IMR-90 (cell line): ENCODE results near the gene DNAJC3. TPM values are rescaled to one million over a fixed set of nuclear protein-coding genes. Genes with fewer than 3 reads are reported as not detected.
"Not testable (repeated sequence)": the region's sequence is repeated elsewhere in the genome, so short reads cannot be mapped to it uniquely, and the experiment has no call there.

Source experiments
- ATAC-seq: fragments of 200-7000 bp; cut with Tn5 transposase; 2 replicates; pipeline ENCODE4 v1.9.1; 2020; ENCODE audit warnings: low read depth, mild to moderate bottlenecking, moderate library complexity
- BruUV-seq: library from RNA; stranded (reverse); fragments of 400-500 nt; replicated peaks from 2 replicates; lab custom pipeline; 2021; lab: Mats Ljungman, UMichigan
- CTCF ChIA-PET: fragments of 300-600 bp; formaldehyde crosslinking; extraction: SDS; loops from one replicate; lab custom pipeline; 2021; ENCODE audit warnings: antibody characterized with exemption; lab: Yijun Ruan, JAX
- POLR2A ChIA-PET: fragments of 300-600 bp; sonication (Branson Sonifier 250); formaldehyde crosslinking; loops from one replicate; lab custom pipeline; 2022; ENCODE audit warnings: antibody characterized with exemption; ENCODE audit not compliant: unreplicated experiment; lab: Charles Lee
- DNase-seq: peaks from one replicate; pipeline ENCODE4 v3.0.0; 2013
- H2AFZ ChIP-seq: replicated peaks from 2 replicates; pipeline ENCODE3; 2013; ENCODE audit warnings: low read length, mild to moderate bottlenecking; ENCODE audit not compliant: poor library complexity
- H2AK5ac ChIP-seq: 2 replicates; pipeline ENCODE4 v1.6.1; 2013; ENCODE audit warnings: low read depth, low read length, inconsistent platforms
- H2AK9ac ChIP-seq: replicated peaks from 2 replicates; pipeline ENCODE3; 2013; ENCODE audit warnings: mild to moderate bottlenecking, low read depth, low read length, moderate library complexity; ENCODE audit not compliant: poor library complexity
- H2BK120ac ChIP-seq: 2 replicates; pipeline ENCODE4 v1.6.1; 2013; ENCODE audit warnings: low read depth, low read length, inconsistent platforms
- H2BK15ac ChIP-seq: 3 replicates; pipeline ENCODE4 v1.6.1; 2013; ENCODE audit warnings: low read depth, low read length, inconsistent platforms
- H2BK20ac ChIP-seq: 2 replicates; pipeline ENCODE4 v1.6.1; 2013; ENCODE audit warnings: low read depth, mild to moderate bottlenecking, inconsistent platforms, low read length, moderate library complexity
- H2BK5ac ChIP-seq: 2 replicates; pipeline ENCODE4 v1.6.1; 2013; ENCODE audit warnings: mild to moderate bottlenecking, low read depth, low read length, inconsistent platforms; ENCODE audit not compliant: poor library complexity, severe bottlenecking
- H3K14ac ChIP-seq: replicated peaks from 2 replicates; pipeline ENCODE4 v1.6.1; 2013; ENCODE audit warnings: low read depth, low read length, inconsistent platforms
- H3K18ac ChIP-seq: 2 replicates; pipeline ENCODE4 v1.6.1; 2013; ENCODE audit warnings: low read depth, low read length, control low read depth
- H3K23ac ChIP-seq: 2 replicates; pipeline ENCODE4 v1.6.1; 2013; ENCODE audit warnings: low read depth, low read length, inconsistent platforms
- H3K27ac ChIP-seq: 2 replicates; pipeline ENCODE4 v1.5.1; 2013; ENCODE audit warnings: mild to moderate bottlenecking, control low read depth, low read length; ENCODE audit not compliant: insufficient read depth
- H3K27me3 ChIP-seq: 2 replicates; pipeline ENCODE4 v1.6.1; 2013; ENCODE audit warnings: low read length; ENCODE audit not compliant: control insufficient read depth, insufficient read depth
- H3K36me3 ChIP-seq: 2 replicates; pipeline ENCODE4 v1.6.1; 2013; ENCODE audit warnings: low read length, mixed read lengths; ENCODE audit not compliant: control insufficient read depth, insufficient read depth
- H3K4ac ChIP-seq: 2 replicates; pipeline ENCODE4 v1.6.1; 2013; ENCODE audit warnings: low read depth, low read length, inconsistent platforms
- H3K4me1 ChIP-seq: 2 replicates; pipeline ENCODE4 v1.6.1; 2013; ENCODE audit warnings: low read length, mixed read lengths; ENCODE audit not compliant: control insufficient read depth, insufficient read depth
- H3K4me2 ChIP-seq: 2 replicates; pipeline ENCODE4 v1.6.1; 2013; ENCODE audit warnings: low read depth, mild to moderate bottlenecking, control low read depth, low read length, moderate library complexity
- H3K4me3 ChIP-seq: 2 replicates; pipeline ENCODE4 v1.5.1; 2013; ENCODE audit warnings: low read depth, mild to moderate bottlenecking, control low read depth, low read length, moderate library complexity; ENCODE audit not compliant: insufficient read depth
- H3K56ac ChIP-seq: 2 replicates; pipeline ENCODE4 v1.6.1; 2013; ENCODE audit warnings: low read length, inconsistent platforms; ENCODE audit not compliant: insufficient read depth; ENCODE audit errors: extremely low read depth
- H3K79me1 ChIP-seq, 2 experiments: 2 replicates each; pipeline ENCODE4 v1.6.1; 2013; ENCODE audit warnings: low read length in 2 of 2, inconsistent platforms in 1 of 2, low read depth in 1 of 2
- H3K9ac ChIP-seq: 2 replicates; pipeline ENCODE4 v1.6.1; 2013; ENCODE audit warnings: low read depth, low read length, control low read depth
- H3K9me1 ChIP-seq: 2 replicates; pipeline ENCODE4 v1.6.1; 2013; ENCODE audit warnings: low read length, inconsistent platforms; ENCODE audit not compliant: insufficient read depth
- H3K9me3 ChIP-seq: 2 replicates; pipeline ENCODE4 v1.6.1; 2013; ENCODE audit warnings: low read length; ENCODE audit not compliant: control insufficient read depth, insufficient read depth
- H4K20me1 ChIP-seq: 2 replicates; pipeline ENCODE4 v1.6.1; 2013; ENCODE audit warnings: low read length, inconsistent platforms; ENCODE audit not compliant: insufficient read depth
- H4K5ac ChIP-seq: 2 replicates; pipeline ENCODE4 v1.6.1; 2013; ENCODE audit warnings: mild to moderate bottlenecking, low read depth, low read length, control low read depth
- H4K8ac ChIP-seq, 2 experiments: 2 replicates each; pipeline ENCODE4 v1.6.1; 2013; ENCODE audit warnings: low read depth in 2 of 2, low read length in 2 of 2, control low read depth in 1 of 2, inconsistent platforms in 1 of 2
- H4K91ac ChIP-seq: 2 replicates; pipeline ENCODE4 v1.6.1; 2013; ENCODE audit warnings: low read depth, low read length, inconsistent platforms; ENCODE audit not compliant: insufficient read depth
- WGBS, 2 experiments: methylation state at CpG; one replicate each; pipeline versions ENCODE4 v1.1.5 to v1.1.7; 2013; ENCODE audit warnings: missing lambda C conversion rate in 2 of 2; ENCODE audit not compliant: insufficient read length in 1 of 2; ENCODE audit errors: extremely low coverage in 2 of 2; 5-methylcytosine and 5-hydroxymethylcytosine counted together
- dilution Hi-C: fragments of 300-500 bp; cut with HindIII; formaldehyde crosslinking; loops from one replicate; pipeline ENCODE4 v1.14.3; 2018; ENCODE audit warnings: low sequenced_read_pairs; ENCODE audit not compliant: unreplicated experiment
- in situ Hi-C: fragments of 300-500 bp; cut with MboI; formaldehyde crosslinking; loops from 3 replicates; pipeline ENCODE4 v1.14.3; 2019; ENCODE audit warnings: low sequenced_read_pairs, inconsistent platforms, mixed read lengths
- intact Hi-C: fragments of 100-400 bp; cut with micrococcal nuclease; formaldehyde crosslinking; loops from 2 replicates; pipeline ENCODE4 v1.10.0; 2022
- polyA plus RNA-seq, 3 experiments: library from polyadenylated mRNA; depleted of rRNA; stranded (reverse); fragments of >200 nt; gene quantifications; 2 replicates each; pipeline ENCODE4 v1.2.3, GENCODE V29; 2012; ENCODE audit warnings: low replicate concordance in 1 of 3
- total RNA-seq: library from RNA; depleted of rRNA; stranded (reverse); fragments of >200 nt; gene quantifications from 2 replicates; pipeline ENCODE4 v1.2.3, GENCODE V29; 2012

The DNAJC3 gene
- total and polyA plus RNA-seq, 2 of the 4 experiments (the other 2 are of a cell fraction) = 10.7 to 28.5 TPM

- peaks cover 0 to 15% of the 10 kb centered on the region in 2 experiments; a peak in 2 of 4 replicates for H3K79me1 ChIP-seq
- H3K4me3 ChIP-seq, H4K5ac ChIP-seq, H3K18ac ChIP-seq, H2AFZ ChIP-seq, H2BK20ac ChIP-seq, H3K27ac ChIP-seq, H2BK120ac ChIP-seq, H4K91ac ChIP-seq, H3K4ac ChIP-seq, POLR2A ChIA-PET, intact Hi-C loops, CTCF ChIA-PET, H3K9ac ChIP-seq, H3K9me3 ChIP-seq, H3K14ac ChIP-seq, H4K8ac ChIP-seq, BruUV-seq, H2AK9ac ChIP-seq, H3K9me1 ChIP-seq, in situ Hi-C loops, H3K4me1 ChIP-seq, H3K36me3 ChIP-seq, H3K23ac ChIP-seq, DNase-seq, H3K4me2 ChIP-seq, H2BK15ac ChIP-seq, H3K27me3 ChIP-seq, dilution Hi-C loops, H2BK5ac ChIP-seq, H3K56ac ChIP-seq, H2AK5ac ChIP-seq, ATAC-seq: not testable (repeated sequence)
- peaks cover 19% of the 10 kb centered on the region; the same call in 1 of the 2 replicates for H4K20me1 ChIP-seq
- WGBS, 2 experiments = 100% methylated on average over 2 of the region's 28 CpGs; no CpG with 5 or more reads in 1 of the 2 experiments
Observed at GRCh38 chr13:95690986-95691385, 14.0 kb downstream of the DNAJC3 start.
